HepG2 (cell line): Measurements from ENCODE around the gene DNAAF9. TPM values are rescaled to one million over a fixed set of nuclear protein-coding genes. Genes with fewer than 3 reads are reported as not detected.
A peak's percentile ranks its signal among the peaks of the same experiment; 100 is the strongest.

Source experiments
- ARNT2 ChIP-seq: sonication (generic); formaldehyde crosslinking; IDR thresholded peaks from 2 replicates; pipeline ENCODE4 v1.8.0; 2022; ENCODE audit warnings: mild to moderate bottlenecking, low read depth, missing genetic modification reagents, moderate library complexity
- ARNTL ChIP-seq: sonication (generic); formaldehyde crosslinking; IDR thresholded peaks from 2 replicates; pipeline ENCODE4 v1.4.0; 2020; ENCODE audit warnings: mild to moderate bottlenecking, missing genetic modification reagents
- CHCHD3 ChIP-seq: sonication (generic); formaldehyde crosslinking; IDR thresholded peaks from 2 replicates; pipeline ENCODE4 v1.8.0; 2022; ENCODE audit warnings: mild to moderate bottlenecking, missing genetic modification reagents, moderate library complexity
- ESRRA ChIP-seq: sonication (generic); formaldehyde crosslinking; IDR thresholded peaks from 2 replicates; pipeline ENCODE4 v1.5.1; 2020; ENCODE audit warnings: mild to moderate bottlenecking, low read depth, missing genetic modification reagents
- FOXO4 ChIP-seq: sonication (generic); formaldehyde crosslinking; conservative IDR thresholded peaks from 2 replicates; pipeline ENCODE4 v1.8.1; 2023; ENCODE audit warnings: missing genetic modification reagents
- FOXP1 ChIP-seq, 2 experiments: fragments of 450-650 bp in 1 of 2; IDR thresholded peaks; 2 replicates each; pipeline ENCODE4 v1.6.1; 2017 to 2018; ENCODE audit warnings: antibody characterized with exemption in 1 of 2
- HINFP ChIP-seq: sonication (generic); formaldehyde crosslinking; IDR thresholded peaks from 2 replicates; pipeline ENCODE4 v1.4.0; 2020; ENCODE audit warnings: low read depth, mild to moderate bottlenecking, missing genetic modification reagents
- KLF9 ChIP-seq: IDR thresholded peaks from 2 replicates; pipeline ENCODE4 v1.6.1; 2016; ENCODE audit warnings: low read depth
- PRDM10 ChIP-seq: sonication (generic); formaldehyde crosslinking; IDR thresholded peaks from 2 replicates; pipeline ENCODE4 v1.4.0; 2020; ENCODE audit warnings: low read depth, missing genetic modification reagents
- RAD51 ChIP-seq: fragments of 450-650 bp; IDR thresholded peaks from 2 replicates; pipeline ENCODE4 v1.6.1; 2016; ENCODE audit warnings: borderline replicate concordance
- SALL1 ChIP-seq: sonication (generic); formaldehyde crosslinking; IDR thresholded peaks from 2 replicates; pipeline ENCODE4 v1.8.0; 2022; ENCODE audit warnings: mild to moderate bottlenecking, missing genetic modification reagents
- ZNF329 ChIP-seq: sonication (generic); formaldehyde crosslinking; IDR thresholded peaks from 2 replicates; pipeline ENCODE4 v1.9.0; 2021; ENCODE audit warnings: low read depth, mild to moderate bottlenecking, missing genetic modification reagents
- ZNF414 ChIP-seq: sonication (generic); formaldehyde crosslinking; IDR thresholded peaks from 2 replicates; pipeline ENCODE4 v1.5.0; 2020; ENCODE audit warnings: missing genetic modification reagents
- ZNF597 ChIP-seq: sonication (generic); formaldehyde crosslinking; IDR thresholded peaks from 2 replicates; pipeline ENCODE4 v1.5.0; 2020; ENCODE audit warnings: missing genetic modification reagents
- ZNF770 ChIP-seq: sonication (generic); formaldehyde crosslinking; IDR thresholded peaks from 2 replicates; pipeline ENCODE4 v1.5.0; 2020; ENCODE audit warnings: mild to moderate bottlenecking, missing genetic modification reagents
- ZNF839 ChIP-seq: sonication (generic); formaldehyde crosslinking; IDR thresholded peaks from 2 replicates; pipeline ENCODE4 v1.4.0; 2020; ENCODE audit warnings: missing genetic modification reagents, mild to moderate bottlenecking, borderline replicate concordance
- polyA plus RNA-seq, 8 experiments: library from polyadenylated mRNA; depleted of rRNA in 3 of 8; stranded (reverse) in 7 of 8; unstranded in 1 of 8; fragments of >200 nt; fragmentation: Illumina TruSeq in 4 of 8; extraction: Trizol in 4 of 8; gene quantifications; 2 replicates each; pipeline versions ENCODE4 v1.2.1 to v1.2.3, GENCODE V29; 2011 to 2016; ENCODE audit warnings: low read depth in 4 of 8, missing spikeins in 1 of 8, mixed read lengths in 1 of 8; ENCODE audit not compliant: insufficient read depth in 1 of 8
- total RNA-seq, 5 experiments: library from RNA; depleted of rRNA; stranded (reverse); fragments of >200 nt; fragmentation: Illumina TruSeq; extraction: Trizol; gene quantifications; 2 replicates each; pipeline ENCODE4 v1.2.3, GENCODE V29; 2016; ENCODE audit warnings: low read depth in 1 of 5

DNAAF9 gene
- total and polyA plus RNA-seq, 2 of the 13 experiments (the other 11 are each of a cell fraction or from before 2014, with no cell fraction given) = 10.5 to 14.9 TPM

GRCh38 chr20:3407040-3407770, at the start of gene DNAAF9 (continued):
- 0 out of 2 replicates have a peak, but pooled peaks have one; percentile 34 for TF ChIP-seq CHCHD3
- no peak for TF ChIP-seq ZNF839 (CRISPR knock-in tag)
- TF ChIP-seq PRDM10 = no peak
- no peak for TF ChIP-seq KLF9 (CRISPR knock-in tag)
- peak; percentile 89 for TF ChIP-seq ARNT2 (CRISPR knock-in tag)
- TF ChIP-seq ZNF597 (CRISPR knock-in tag) = 0 out of 2 replicates have a peak, but pooled peaks have one; percentile 20
- TF ChIP-seq FOXP1 (IDR thresholded peaks at IDR 0.05) = no peak
- TF ChIP-seq FOXP1 (CRISPR knock-in tag; IDR thresholded peaks at IDR 0.05) = 0 out of 2 replicates have a peak, but pooled peaks have one; percentile 3
- TF ChIP-seq ESRRA (CRISPR knock-in tag) = 0 out of 2 replicates have a peak, but pooled peaks have one; percentile 43
- peak; percentile 11; the same call in 1 of the 2 replicates for TF ChIP-seq ZNF414 (CRISPR knock-in tag)
- peak; percentile 39; the same call in 1 of the 2 replicates for TF ChIP-seq HINFP
- peak; percentile 77 for TF ChIP-seq SALL1
- TF ChIP-seq ZNF770 (CRISPR knock-in tag) = peak; percentile 47
- TF ChIP-seq FOXO4 (CRISPR knock-in tag) = 0 out of 2 replicates have a peak, but pooled peaks have one; percentile 8
- no peak for TF ChIP-seq ZNF329
- TF ChIP-seq RAD51 = no peak
- 0 out of 2 replicates have a peak, but pooled peaks have one; percentile 21 for TF ChIP-seq ARNTL (CRISPR knock-in tag)
